HepG2 (cell line): Measurements from ENCODE around the gene KDM4B. TPM values are rescaled to one million over a fixed set of nuclear protein-coding genes. Genes with fewer than 3 reads are reported as not detected.

Experiments used
- ATAC-seq: fragments of 200-7000 bp; cut with Tn5 transposase; 3 replicates; pipeline ENCODE4 v1.9.1; 2020; ENCODE audit warnings: mild to moderate bottlenecking, moderate library complexity
- BruUV-seq: library from RNA; stranded (reverse); fragments of 400-500 nt; replicated peaks from 2 replicates; lab custom pipeline; 2021; lab: Mats Ljungman, UMichigan
- CTCF ChIA-PET: fragments of 300-600 bp; formaldehyde crosslinking; extraction: SDS; loops from one replicate; lab custom pipeline; 2021; ENCODE audit warnings: low total read pairs, inconsistent platforms, low intra/inter-chr PET ratio; lab: Yijun Ruan, JAX
- POLR2A ChIA-PET: fragments of 350-600 bp; sonication (Branson Sonifier 250); formaldehyde crosslinking; loops from one replicate; lab custom pipeline; 2020; ENCODE audit warnings: antibody characterized with exemption, inconsistent platforms; lab: Yijun Ruan, JAX
- DNase-seq: peaks from one replicate; pipeline ENCODE4 v3.0.0-alpha.2; 2015; ENCODE audit warnings: low spot score
- FAIRE-seq: peaks from 3 replicates; lab custom pipeline; 2011; peaks lifted over from hg19 to GRCh38; lab: Jason Lieb, UNC
- H2AFZ ChIP-seq: one replicate; pipeline ENCODE4 v1.6.1; 2011; ENCODE audit warnings: low read length, inconsistent platforms
- H3K27ac ChIP-seq: fragments of 300-600 bp; 3 replicates; pipeline ENCODE4 v1.8.0; 2011; ENCODE audit warnings: mixed run types, mild to moderate bottlenecking, mixed read lengths, low read length, inconsistent platforms; ENCODE audit not compliant: insufficient read depth; ENCODE audit errors: extremely low read length
- H3K27me3 ChIP-seq, 2 experiments: fragments of 200-600 bp in 1 of 2; 2 replicates in 1 of 2; 3 replicates in 1 of 2; pipeline versions ENCODE4 v1.6.0 to v1.8.0; 2011; ENCODE audit warnings: low read length in 2 of 2, mild to moderate bottlenecking in 2 of 2, moderate library complexity in 2 of 2, inconsistent platforms in 1 of 2; ENCODE audit not compliant: insufficient read depth in 2 of 2, control insufficient read depth in 1 of 2
- H3K36me3 ChIP-seq, 2 experiments: fragments of 200-600 bp in 1 of 2; replicated peaks in 1 of 2; 2 replicates in 1 of 2; 3 replicates in 1 of 2; pipeline versions ENCODE4 v1.5.1 to v1.8.0; 2011; ENCODE audit warnings: low read length in 2 of 2, inconsistent platforms in 1 of 2; ENCODE audit not compliant: insufficient read depth in 2 of 2, control insufficient read depth in 1 of 2
- H3K4me1 ChIP-seq: 2 replicates; pipeline ENCODE4 v1.5.1; 2012; ENCODE audit warnings: low read length, inconsistent platforms; ENCODE audit not compliant: insufficient read depth
- H3K4me2 ChIP-seq: 2 replicates; pipeline ENCODE4 v1.6.0; 2011; ENCODE audit warnings: low read depth, low read length, inconsistent platforms
- H3K4me3 ChIP-seq, 3 experiments: fragments of 200-600 bp in 1 of 3; sonication (generic), shearing (Covaris generic) in 1 of 3; replicated peaks in 1 of 3; 2 replicates each; pipeline ENCODE4 v1.5.1; 2011 to 2016; ENCODE audit warnings: low read length in 3 of 3, inconsistent platforms in 2 of 3, low read depth in 2 of 3, mild to moderate bottlenecking in 2 of 3, control low read depth in 1 of 3, mixed read lengths in 1 of 3; ENCODE audit not compliant: insufficient read depth in 1 of 3
- H3K79me2 ChIP-seq: one replicate; pipeline ENCODE4 v1.6.1; 2011; ENCODE audit warnings: low read length, inconsistent platforms; ENCODE audit not compliant: insufficient read depth
- H3K9ac ChIP-seq: 2 replicates; pipeline ENCODE4 v1.6.0; 2011; ENCODE audit warnings: mild to moderate bottlenecking, low read depth, low read length, inconsistent platforms; ENCODE audit not compliant: insufficient read depth
- H3K9me3 ChIP-seq: 2 replicates; pipeline ENCODE4 v1.5.1; 2012; ENCODE audit warnings: mild to moderate bottlenecking, low read length
- H4K20me1 ChIP-seq: 2 replicates; pipeline ENCODE4 v1.6.0; 2011; ENCODE audit warnings: inconsistent platforms, mild to moderate bottlenecking, low read length, moderate library complexity; ENCODE audit not compliant: insufficient read depth
- JUND ChIP-seq: sonication (generic); formaldehyde crosslinking; IDR thresholded peaks from 2 replicates; pipeline ENCODE4 v1.8.0; 2022; ENCODE audit warnings: mild to moderate bottlenecking, missing genetic modification reagents
- KAT8 ChIP-seq: IDR thresholded peaks from 2 replicates; pipeline ENCODE4 v1.6.1; 2016; ENCODE audit warnings: missing genetic modification reagents, missing compliant biosample characterization
- MZF1 ChIP-seq: sonication (generic); formaldehyde crosslinking; IDR thresholded peaks from 2 replicates; pipeline ENCODE4 v1.8.1; 2023; ENCODE audit warnings: mild to moderate bottlenecking, missing genetic modification reagents, borderline replicate concordance
- STAT5B ChIP-seq: sonication (generic); formaldehyde crosslinking; IDR thresholded peaks from 2 replicates; pipeline ENCODE4 v1.4.0; 2020; ENCODE audit warnings: missing genetic modification reagents
- TBX2 ChIP-seq: sonication (generic); formaldehyde crosslinking; IDR thresholded peaks from 2 replicates; pipeline ENCODE4 v1.5.0; 2020; ENCODE audit warnings: missing genetic modification reagents, mild to moderate bottlenecking, borderline replicate concordance
- ZNF569 ChIP-seq: sonication (generic); formaldehyde crosslinking; IDR thresholded peaks from 2 replicates; pipeline ENCODE4 v1.5.0; 2020; ENCODE audit warnings: mild to moderate bottlenecking, missing genetic modification reagents, moderate library complexity, borderline replicate concordance
- WGBS: methylation state at CpG from one replicate; pipeline ENCODE4 v1.1.6; 2017; ENCODE audit warnings: low lambda C conversion rate; 5-methylcytosine and 5-hydroxymethylcytosine counted together
- in situ Hi-C: cut with HindIII; loops from 2 replicates; pipeline ENCODE4 v1.10.0; 2017; ENCODE audit warnings: low pct_unique_long_range_greater_than_20kb; ENCODE audit not compliant: extremely low pct_ligation_motif_present
- intact Hi-C: fragments of 100-400 bp; cut with micrococcal nuclease; formaldehyde crosslinking; loops from one replicate; pipeline ENCODE4 v1.10.0; 2022; ENCODE audit not compliant: unreplicated experiment
- polyA plus RNA-seq, 8 experiments: library from polyadenylated mRNA; depleted of rRNA in 3 of 8; stranded (reverse) in 7 of 8; unstranded in 1 of 8; fragments of >200 nt; fragmentation: Illumina TruSeq in 4 of 8; extraction: Trizol in 4 of 8; gene quantifications; 2 replicates each; pipeline versions ENCODE4 v1.2.1 to v1.2.3, GENCODE V29; 2011 to 2016; ENCODE audit warnings: low read depth in 4 of 8, missing spikeins in 1 of 8, mixed read lengths in 1 of 8; ENCODE audit not compliant: insufficient read depth in 1 of 8
- total RNA-seq, 5 experiments: library from RNA; depleted of rRNA; stranded (reverse); fragments of >200 nt; fragmentation: Illumina TruSeq; extraction: Trizol; gene quantifications; 2 replicates each; pipeline ENCODE4 v1.2.3, GENCODE V29; 2016; ENCODE audit warnings: low read depth in 1 of 5
- TF ChIP-seq, protein P1 (sequence below): sonication (generic); formaldehyde crosslinking; IDR thresholded peaks from 2 replicates; pipeline ENCODE4 v1.5.0; 2020; ENCODE audit warnings: mild to moderate bottlenecking, missing genetic modification reagents

Gene KDM4B
- total and polyA plus RNA-seq, 2 of the 13 experiments (the other 11 are each of a cell fraction or from before 2014, with no cell fraction given), result 4.9 to 14.6 TPM

DNA sequence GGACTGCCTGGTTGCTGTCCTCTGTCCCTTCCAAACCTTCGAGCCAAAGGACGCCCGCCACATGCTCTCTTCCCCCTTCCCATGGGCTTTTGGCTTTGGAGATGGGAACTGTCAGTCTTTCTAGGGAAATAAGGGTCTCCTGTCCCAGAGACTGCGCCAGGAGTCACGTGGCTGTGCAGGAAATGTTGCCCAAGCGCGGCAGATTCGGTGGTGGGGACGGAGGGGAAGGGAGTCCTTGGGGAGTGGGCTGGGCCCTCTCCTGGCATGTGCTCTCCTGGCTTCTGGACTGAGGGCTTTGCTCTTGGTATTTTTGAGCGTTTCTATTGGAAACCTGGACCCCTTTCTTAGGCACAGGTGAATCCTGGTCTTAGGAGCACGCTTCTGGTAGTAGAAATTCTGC lies 103.2 kb downstream of the KDM4B start:
- intact Hi-C loops, result no loop called here
- in situ Hi-C loops, result no loop called here
- Histone ChIP-seq H2AFZ (no peak overlapping the region), H3K9me3 (no peaks in the 10 kb centered on the region), H3K9ac (no peak overlapping the region), H3K4me2 (no peak overlapping the region), H3K36me3 (peaks cover 8 to 30% of the 10 kb centered on the region in 2 experiments), H4K20me1 (peaks cover 12% of the 10 kb centered on the region; the same call in 1 of the 2 replicates), H3K27me3 (no peaks in the 10 kb centered on the region; a peak in 1 of 5 replicates), H3K79me2 (no peaks in the 10 kb centered on the region), H3K4me3 (no peak overlapping the region), H3K27ac (no peak overlapping the region), H3K4me1 (peaks cover 14% of the 10 kb centered on the region)
- DNase-seq (no peak), FAIRE-seq (no peak), ATAC-seq (no peak)
- 94% methylated on average over 11 of the region's 11 CpGs for WGBS
- no TSS peak for BruUV-seq
- POLR2A ChIA-PET, result no interaction called here
- TF ChIP-seq STAT5B, result no peak
- TF ChIP-seq JUND (CRISPR knock-in tag), result no peak
- TF ChIP-seq, protein P1, sequence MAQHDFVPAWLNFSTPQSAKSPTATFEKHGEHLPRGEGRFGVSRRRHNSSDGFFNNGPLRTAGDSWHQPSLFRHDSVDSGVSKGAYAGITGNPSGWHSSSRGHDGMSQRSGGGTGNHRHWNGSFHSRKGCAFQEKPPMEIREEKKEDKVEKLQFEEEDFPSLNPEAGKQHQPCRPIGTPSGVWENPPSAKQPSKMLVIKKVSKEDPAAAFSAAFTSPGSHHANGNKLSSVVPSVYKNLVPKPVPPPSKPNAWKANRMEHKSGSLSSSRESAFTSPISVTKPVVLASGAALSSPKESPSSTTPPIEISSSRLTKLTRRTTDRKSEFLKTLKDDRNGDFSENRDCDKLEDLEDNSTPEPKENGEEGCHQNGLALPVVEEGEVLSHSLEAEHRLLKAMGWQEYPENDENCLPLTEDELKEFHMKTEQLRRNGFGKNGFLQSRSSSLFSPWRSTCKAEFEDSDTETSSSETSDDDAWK (CRISPR knock-in tag), result no peak
- TF ChIP-seq TBX2 (CRISPR knock-in tag), result no peak
- TF ChIP-seq KAT8 (CRISPR knock-in tag), result no peak
- no peak for TF ChIP-seq ZNF569
- no peak for TF ChIP-seq MZF1 (CRISPR knock-in tag)
- CTCF ChIA-PET, result no interaction called here
